HG02623 (cell line): ENCODE data around the gene PHLDA1.

Experiments used
- ATAC-seq: cut with Tn5 transposase; IDR thresholded peaks from one replicate; pipeline ENCODE4 v1.9.1; 2021; ENCODE audit warnings: moderate library complexity; ENCODE audit not compliant: unreplicated experiment

The PHLDA1 gene

DNA sequence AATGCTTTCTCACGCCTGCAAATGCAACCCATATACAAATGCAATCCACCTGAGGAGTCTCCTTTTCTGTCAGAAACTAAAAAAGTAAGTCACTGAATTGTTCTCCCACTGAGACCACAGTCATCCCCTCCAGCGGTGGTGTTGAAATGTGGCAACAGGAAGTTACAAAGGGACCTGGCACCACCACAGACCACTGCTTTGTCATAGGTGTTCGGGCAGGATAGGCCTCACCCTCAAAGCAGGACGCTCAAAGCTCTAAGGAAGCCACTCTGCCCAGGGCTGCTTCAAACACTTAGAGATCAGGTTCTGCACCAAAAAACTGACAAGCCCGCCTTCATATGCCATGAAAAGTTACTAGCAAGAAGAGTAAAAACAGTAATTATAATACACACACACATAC is 11.3 kb downstream of the PHLDA1 start:
- ATAC-seq, result no peak

GRCh38 chr12:76018672-76019071 is 12.9 kb downstream of the PHLDA1 start:
- no peak for ATAC-seq

GRCh38 chr12:76018111-76018510 is 13.5 kb downstream of the PHLDA1 start:
- ATAC-seq, result no peak

DNA sequence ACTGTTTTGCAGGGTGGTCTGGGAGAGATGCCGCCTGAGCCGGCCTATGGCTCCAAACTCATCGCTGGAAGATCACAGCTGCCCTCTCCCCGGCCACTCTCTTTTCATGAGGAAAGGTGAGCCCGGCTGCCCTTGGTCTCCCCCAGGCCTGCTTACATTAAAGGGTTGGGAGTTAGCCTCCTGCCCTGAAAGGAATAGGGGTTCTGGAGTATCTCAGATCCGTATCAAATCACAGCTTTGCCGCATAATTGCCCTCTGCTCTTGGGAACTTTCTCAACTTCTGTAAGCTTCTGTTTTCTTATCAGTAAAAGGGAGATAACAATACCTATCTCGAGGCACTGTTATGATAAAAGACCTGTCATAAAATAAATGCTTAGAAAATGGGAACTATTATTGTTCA is 17.6 kb downstream of the PHLDA1 start:
- no peak for ATAC-seq

DNA sequence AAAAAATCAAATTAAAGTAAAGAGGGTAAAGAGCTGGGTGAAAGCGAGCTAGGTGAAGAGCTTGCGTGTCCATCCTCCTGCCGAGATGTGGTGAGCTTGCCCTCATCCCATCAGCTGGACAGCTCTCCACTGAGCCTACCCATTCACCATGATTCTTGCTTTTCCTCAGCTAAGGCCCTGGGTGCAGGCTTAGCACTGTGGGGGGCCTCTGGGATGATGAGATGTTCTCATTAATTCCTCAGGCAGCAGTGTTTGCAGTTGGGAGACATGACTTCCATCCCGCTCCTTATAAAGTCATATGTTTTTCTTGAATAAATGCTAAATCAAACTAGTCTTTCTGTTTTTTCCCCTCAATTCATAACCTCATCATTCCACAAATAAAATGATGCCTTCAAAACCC is 18.0 kb downstream of the PHLDA1 start:
- ATAC-seq, result no peak

DNA sequence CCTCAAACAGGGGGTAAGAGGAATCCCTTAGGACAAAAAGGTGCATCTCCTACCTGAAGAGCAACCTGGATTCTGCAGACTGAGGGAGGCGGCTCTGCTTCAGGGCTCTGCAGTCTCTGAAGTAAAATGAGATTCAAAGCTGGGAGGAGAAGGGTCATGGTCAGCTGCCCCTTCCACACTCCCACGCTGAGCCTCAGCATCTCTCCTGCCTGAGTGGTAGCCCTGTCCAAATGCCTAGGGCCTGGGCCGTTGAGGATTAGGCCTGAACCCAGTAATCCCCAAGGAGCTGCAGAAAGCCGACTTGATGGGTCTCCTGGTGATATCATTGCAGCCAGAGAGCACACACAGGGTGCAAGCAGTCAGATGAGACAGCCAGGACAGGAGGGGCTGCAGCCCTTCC is 18.9 kb downstream of the PHLDA1 start:
- no peak for ATAC-seq

DNA sequence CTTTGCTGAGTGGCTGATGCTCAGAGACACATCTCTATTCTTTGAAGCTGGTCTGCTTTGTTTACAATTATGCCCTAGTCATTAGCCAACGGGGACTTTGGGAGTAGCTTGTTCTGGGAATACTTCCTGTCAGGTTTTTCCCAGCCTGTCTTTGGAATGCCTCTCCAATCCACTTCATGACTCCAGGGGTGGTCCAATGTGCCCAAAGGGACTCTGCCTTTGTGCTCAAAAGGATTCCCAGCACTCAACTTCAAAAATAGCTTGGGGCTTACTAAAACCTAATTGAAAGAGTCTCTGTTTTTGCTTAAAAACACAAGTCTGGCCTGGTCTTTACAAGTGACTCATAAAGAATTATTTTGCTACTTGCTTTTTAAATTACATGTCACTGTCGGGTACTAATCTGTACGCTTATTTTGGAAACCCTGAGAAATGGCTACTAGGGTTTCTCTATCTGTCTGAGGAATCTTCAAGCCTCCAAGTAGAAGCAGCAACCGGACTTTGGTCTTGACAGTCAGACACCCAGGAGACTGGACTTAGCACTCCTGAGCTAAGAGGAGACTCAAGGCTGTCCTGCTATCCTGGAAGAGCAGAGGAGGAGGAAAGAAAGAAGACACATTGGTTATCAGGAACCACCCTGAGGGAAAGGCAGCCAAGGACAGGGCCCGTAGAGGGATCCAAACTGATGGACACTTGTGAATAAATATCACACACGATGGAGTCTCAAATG is 20.7 kb downstream of the PHLDA1 start:
- ATAC-seq, result no peak

DNA sequence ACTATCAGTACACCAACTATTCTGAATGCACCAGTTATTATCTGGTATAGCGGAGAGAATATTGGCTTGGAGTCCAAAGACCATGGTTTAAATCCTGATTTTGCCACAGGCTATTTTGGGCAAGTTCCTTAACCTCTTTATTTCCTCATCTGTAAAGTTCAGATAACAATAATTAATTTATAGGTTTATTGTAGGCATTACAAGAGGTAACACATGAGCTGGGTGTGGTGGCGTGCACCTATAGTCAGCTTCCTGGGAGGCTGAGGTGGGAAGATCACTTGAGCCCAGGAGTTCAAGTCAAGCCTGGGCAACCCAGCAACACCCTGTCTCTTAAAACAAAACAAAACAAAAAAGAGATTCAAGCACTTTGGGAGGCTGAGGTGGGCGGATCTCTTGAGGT is 23.1 kb downstream of the PHLDA1 start:
- no peak for ATAC-seq

DNA sequence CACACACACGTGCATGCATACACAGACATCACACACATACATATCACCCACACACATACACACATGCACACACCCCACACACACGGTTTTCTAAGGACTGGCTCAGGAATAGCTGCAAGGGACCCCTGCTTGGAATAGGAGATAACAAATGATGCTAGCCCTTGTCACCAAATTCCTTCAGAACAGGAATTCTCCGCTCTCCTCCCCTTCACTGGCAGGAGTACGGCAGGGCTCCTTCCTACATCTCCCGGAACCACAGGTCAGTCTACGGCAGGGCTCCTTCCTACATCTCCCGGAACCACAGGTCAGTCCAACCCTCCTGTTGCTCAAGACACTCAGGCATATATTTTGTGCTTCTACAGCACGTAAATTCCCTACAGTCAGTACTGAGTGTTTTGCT is 23.9 kb downstream of the PHLDA1 start:
- no peak for ATAC-seq

DNA sequence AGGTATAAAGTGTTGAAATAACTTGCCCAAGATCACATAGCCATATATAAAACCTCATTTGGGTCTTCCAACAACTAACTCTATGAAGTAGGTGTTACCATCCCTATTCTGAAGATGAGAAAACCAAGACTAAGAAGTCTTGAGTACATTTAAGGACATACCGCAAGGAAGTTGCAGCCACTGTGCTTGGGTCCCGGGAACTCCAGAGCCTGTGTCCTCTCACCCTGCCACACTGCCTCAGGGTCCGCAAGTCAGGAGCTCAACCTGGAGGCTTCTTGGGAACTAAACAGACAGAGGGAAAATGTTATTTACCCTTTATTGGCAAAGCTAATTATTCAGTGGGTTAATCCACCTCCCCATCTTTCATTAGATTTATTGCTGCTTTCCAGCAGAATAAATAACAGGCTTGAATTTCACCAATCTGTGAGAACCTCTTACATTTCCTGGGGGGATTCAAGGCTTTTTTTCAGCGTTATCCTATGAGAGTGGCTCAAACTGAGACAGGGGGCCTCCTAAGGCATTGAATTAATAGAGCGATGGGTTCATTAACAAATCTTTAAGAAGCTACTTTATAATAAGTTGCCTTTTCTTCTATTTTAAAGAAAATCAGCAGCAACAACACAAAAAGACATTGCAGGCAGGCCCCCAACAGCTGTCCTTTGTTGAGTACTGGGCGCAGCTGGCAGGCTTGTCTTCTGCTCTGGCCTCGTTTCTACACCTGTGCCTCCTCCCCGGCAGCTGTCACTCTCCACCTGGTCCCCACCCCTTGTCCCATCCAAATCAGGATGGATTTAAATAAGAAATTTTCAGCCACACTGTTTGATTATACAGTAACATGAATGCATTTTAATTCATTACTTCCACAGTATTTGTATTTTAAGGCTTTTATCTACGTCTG is 25.3 kb downstream of the PHLDA1 start:
- ATAC-seq, result no peak

GRCh38 chr12:76003355-76003638 is 28.3 kb downstream of the PHLDA1 start:
- no peak for ATAC-seq

GRCh38 chr12:76002598-76003354 is 28.8 kb downstream of the PHLDA1 start:
- ATAC-seq, result no peak

DNA sequence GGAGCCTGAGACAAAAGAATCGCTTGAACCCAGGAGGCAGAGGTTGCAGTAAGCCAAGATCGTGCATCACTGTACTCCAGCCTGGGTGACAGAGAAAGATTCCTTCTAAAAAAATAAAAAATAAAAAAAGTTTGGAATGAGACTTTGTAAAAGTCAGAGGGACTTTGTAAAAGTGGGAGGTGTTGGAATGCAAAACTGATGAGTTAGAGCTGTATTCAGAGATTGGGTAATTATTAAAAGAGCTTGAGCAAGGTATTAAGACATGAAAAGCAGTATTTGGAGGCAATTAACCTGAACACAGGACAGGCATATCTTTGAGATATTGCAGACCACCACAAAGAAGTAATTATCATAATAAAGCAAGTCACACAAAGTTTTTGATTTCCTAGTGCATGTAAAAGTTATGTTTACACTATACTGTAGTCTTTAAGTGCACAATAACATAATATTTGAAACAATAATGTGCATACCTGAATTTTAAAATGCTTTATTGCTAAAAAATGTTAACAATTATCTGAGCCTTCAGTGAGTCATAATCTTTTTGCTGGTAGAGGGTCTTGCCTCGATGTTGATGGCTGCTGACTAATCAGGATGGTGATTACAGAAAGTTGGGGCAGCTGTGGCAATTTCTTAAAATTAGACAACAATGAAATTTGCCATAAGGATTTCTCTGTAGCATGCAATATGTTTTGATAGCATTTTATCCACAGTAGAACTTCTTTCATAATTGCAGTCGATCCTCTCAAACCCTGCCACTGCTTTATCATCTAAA is 33.1 kb downstream of the PHLDA1 start:
- ATAC-seq, result no peak

GRCh38 chr12:75997658-75998057 is 33.9 kb downstream of the PHLDA1 start:
- ATAC-seq, result no peak

- ATAC-seq, result no peak
Measured at GRCh38 chr12:75996861-75997447, 34.6 kb downstream of the PHLDA1 start.

DNA sequence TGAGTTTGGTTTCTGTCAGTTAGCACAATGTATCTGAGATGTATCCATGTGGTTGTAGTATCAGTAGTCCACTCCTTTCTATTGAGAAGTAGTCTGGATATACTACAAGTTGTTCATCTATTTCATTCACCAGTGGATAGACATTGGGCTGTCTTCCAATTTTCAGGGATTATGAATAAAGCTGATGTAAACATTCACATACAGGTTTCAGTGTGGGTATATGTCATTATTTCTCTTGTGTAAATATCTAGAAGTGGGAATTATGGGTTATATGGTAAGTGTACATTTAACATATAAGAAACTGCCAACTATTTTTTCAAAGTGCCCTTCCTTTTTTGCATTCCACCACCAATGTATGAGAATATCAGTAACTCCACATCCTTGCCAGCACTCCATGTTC is 35.9 kb downstream of the PHLDA1 start:
- ATAC-seq, result no peak

GRCh38 chr12:75994069-75994740 is 37.4 kb downstream of the PHLDA1 start:
- no peak for ATAC-seq

- ATAC-seq, result no peak
Measured at GRCh38 chr12:75991753-75992152, 39.8 kb downstream of the PHLDA1 start.

- no peak for ATAC-seq
Measured at GRCh38 chr12:75990189-75990912, 41.2 kb downstream of the PHLDA1 start.
